ENCODE measurements around the gene TMEM135. TPM values are rescaled to one million over a fixed set of nuclear protein-coding genes. Genes with fewer than 3 reads are reported as not detected.

TMEM135 gene
- total RNA-seq, 1 donor from 2014 or later = 24.7 TPM

DNA sequence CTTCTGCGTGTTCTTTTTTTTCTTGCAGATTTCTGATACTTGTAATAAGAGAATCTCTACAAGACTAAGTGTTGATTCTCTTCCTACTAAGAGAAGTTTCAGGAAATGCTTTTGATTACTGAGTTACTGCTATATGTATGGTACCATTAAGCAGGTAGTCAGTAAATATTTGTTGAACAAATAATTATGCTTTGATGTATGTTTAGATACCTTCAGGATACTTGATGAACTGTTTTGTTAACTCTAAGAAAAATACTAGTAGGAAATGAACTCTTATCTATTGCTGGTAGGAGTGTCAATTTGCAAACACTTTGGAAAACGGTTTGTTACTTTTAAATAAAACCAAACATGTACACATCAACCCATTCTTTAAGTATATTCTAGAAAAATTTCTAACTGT, 90.6 kb downstream of the TMEM135 start:
- no peak for DNase-seq (ENCODE audit: extremely low spot score, unreplicated experiment)
- TF ChIP-seq, protein P1, sequence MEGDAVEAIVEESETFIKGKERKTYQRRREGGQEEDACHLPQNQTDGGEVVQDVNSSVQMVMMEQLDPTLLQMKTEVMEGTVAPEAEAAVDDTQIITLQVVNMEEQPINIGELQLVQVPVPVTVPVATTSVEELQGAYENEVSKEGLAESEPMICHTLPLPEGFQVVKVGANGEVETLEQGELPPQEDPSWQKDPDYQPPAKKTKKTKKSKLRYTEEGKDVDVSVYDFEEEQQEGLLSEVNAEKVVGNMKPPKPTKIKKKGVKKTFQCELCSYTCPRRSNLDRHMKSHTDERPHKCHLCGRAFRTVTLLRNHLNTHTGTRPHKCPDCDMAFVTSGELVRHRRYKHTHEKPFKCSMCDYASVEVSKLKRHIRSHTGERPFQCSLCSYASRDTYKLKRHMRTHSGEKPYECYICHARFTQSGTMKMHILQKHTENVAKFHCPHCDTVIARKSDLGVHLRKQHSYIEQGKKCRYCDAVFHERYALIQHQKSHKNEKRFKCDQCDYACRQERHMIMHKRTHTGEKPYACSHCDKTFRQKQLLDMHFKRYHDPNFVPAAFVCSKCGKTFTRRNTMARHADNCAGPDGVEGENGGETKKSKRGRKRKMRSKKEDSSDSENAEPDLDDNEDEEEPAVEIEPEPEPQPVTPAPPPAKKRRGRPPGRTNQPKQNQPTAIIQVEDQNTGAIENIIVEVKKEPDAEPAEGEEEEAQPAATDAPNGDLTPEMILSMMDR (IDR thresholded peaks at IDR 0.05) = no peak
- Mint-ChIP-seq H3K4me3 (ENCODE audit: unreplicated experiment) (no peak overlapping the region), H3K27me3 (ENCODE audit: unreplicated experiment) (no peaks in the 10 kb centered on the region), H3K4me1 (ENCODE audit: unreplicated experiment) (peaks cover 3% of the 10 kb centered on the region), H3K27ac (ENCODE audit: unreplicated experiment) (no peak overlapping the region), H3K36me3 (ENCODE audit: unreplicated experiment) (no peaks in the 10 kb centered on the region), H3K9me3 (ENCODE audit: unreplicated experiment) (no peaks in the 10 kb centered on the region)

DNA sequence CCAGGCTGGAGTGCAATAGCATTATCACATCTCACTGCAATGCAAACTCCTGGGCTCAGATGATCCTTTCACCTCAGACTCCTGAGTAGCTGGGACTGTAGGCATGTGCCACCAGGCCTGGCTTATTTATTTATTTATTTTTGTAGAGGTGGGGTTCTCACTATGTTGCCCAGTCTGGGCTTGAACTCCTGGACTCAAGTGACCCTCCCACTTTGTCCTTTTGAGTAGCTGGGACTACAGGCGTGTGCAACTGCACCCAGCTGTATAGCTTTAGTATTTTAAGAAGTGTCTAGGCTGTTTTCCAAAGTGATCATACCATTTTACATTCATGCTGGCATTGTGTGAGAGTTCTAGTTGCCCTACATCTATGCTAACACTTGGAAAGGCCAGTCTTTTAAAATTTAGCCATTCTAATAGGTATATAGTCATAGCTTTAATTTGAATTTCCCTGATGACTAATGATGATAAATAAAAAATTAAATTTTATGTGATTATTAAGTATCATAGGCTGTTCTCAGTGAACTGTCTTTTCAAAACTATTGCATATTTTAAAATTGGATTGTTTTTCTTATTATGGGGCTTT, 96.9 kb downstream of the TMEM135 start:
- TF ChIP-seq, protein P1 (IDR thresholded peaks at IDR 0.05) = no peak
- Mint-ChIP-seq H3K27ac (ENCODE audit: unreplicated experiment) (no peak overlapping the region), H3K4me3 (ENCODE audit: unreplicated experiment) (no peak overlapping the region), H3K9me3 (ENCODE audit: unreplicated experiment) (peaks cover 10% of the 10 kb centered on the region), H3K4me1 (ENCODE audit: unreplicated experiment) (peaks cover 2% of the 10 kb centered on the region), H3K36me3 (ENCODE audit: unreplicated experiment) (peaks cover 8% of the 10 kb centered on the region), H3K27me3 (ENCODE audit: unreplicated experiment) (no peaks in the 10 kb centered on the region)
- DNase-seq (ENCODE audit: extremely low spot score, unreplicated experiment) = no peak

DNA sequence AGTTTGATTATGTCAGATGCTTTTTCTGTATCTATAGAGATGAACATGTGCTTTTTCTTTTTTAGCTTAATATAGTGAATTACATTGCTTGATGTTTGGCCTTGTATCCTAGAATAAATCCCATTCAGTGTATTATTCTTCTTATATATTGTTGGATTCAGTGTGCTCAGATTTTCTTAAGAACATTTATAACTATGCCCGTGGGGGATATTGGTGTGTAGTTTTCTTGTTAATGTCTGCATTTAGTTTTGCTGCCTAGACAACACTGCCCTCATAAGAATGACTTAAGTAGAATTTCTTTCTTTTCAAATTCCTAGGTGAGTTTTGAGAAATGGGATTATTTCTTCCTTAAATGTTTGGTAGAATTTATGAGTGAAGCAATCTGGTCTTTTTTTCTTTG, 98.5 kb downstream of the TMEM135 start:
- peaks cover 2% of the 10 kb centered on the region for H3K4me1 Mint-ChIP-seq (ENCODE audit: unreplicated experiment)
- H3K36me3 Mint-ChIP-seq (ENCODE audit: unreplicated experiment) = peaks cover 14% of the 10 kb centered on the region
- no peak overlapping the region for H3K27ac Mint-ChIP-seq (ENCODE audit: unreplicated experiment)
- H3K4me3 Mint-ChIP-seq (ENCODE audit: unreplicated experiment) = no peak overlapping the region
- no peaks in the 10 kb centered on the region for H3K27me3 Mint-ChIP-seq (ENCODE audit: unreplicated experiment)
- TF ChIP-seq, protein P1 (IDR thresholded peaks at IDR 0.05) = no peak
- no peak for DNase-seq (ENCODE audit: extremely low spot score, unreplicated experiment)
- H3K9me3 Mint-ChIP-seq (ENCODE audit: unreplicated experiment) = peaks cover 16% of the 10 kb centered on the region

DNA sequence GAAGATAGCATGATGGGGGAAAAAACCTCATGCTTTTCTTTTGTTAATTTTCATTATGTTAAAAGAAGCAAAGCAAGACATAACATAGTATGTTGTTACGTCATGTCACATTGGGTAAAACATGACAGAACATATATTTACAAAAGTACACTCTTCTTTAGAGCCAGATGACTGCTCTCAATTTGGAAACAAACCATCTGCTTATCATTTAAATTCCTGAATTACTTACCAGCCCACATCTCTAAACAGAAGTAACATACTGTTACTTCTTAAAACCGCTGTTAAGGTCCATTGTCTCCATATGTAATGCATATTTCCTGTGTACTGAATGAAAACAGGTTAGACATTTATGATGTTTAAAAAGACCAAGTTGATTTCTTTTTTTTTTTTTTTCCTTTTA, 100.0 kb downstream of the TMEM135 start:
- Mint-ChIP-seq H3K36me3 (ENCODE audit: unreplicated experiment) (peaks cover 14% of the 10 kb centered on the region), H3K27ac (ENCODE audit: unreplicated experiment) (no peak overlapping the region), H3K4me3 (ENCODE audit: unreplicated experiment) (no peak overlapping the region), H3K27me3 (ENCODE audit: unreplicated experiment) (no peaks in the 10 kb centered on the region), H3K4me1 (ENCODE audit: unreplicated experiment) (peaks cover 5% of the 10 kb centered on the region), H3K9me3 (ENCODE audit: unreplicated experiment) (peaks cover 16% of the 10 kb centered on the region)
- TF ChIP-seq, protein P1 (IDR thresholded peaks at IDR 0.05) = no peak
- no peak for DNase-seq (ENCODE audit: extremely low spot score, unreplicated experiment)

DNA sequence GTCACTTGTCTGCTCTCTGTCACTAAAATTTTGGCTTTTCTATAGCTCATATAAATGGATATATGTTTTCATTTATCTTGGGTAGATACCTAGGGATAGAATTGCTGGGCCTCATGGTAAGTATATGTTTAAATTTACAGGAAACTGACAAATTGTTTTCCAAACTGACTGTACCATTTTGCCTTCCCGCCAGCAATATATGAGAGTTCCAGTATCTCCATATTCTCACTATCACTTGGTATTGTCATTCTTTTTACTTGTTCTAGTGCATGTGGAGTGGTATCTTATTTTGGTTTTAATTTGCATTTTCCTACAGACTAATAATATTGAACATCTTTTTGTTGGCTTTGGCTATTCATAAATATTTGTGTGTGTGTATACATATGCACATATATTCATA, 101.7 kb downstream of the TMEM135 start:
- no peak overlapping the region for H3K4me3 Mint-ChIP-seq (ENCODE audit: unreplicated experiment)
- no peak for DNase-seq (ENCODE audit: extremely low spot score, unreplicated experiment)
- H3K27me3 Mint-ChIP-seq (ENCODE audit: unreplicated experiment) = no peaks in the 10 kb centered on the region
- H3K27ac Mint-ChIP-seq (ENCODE audit: unreplicated experiment) = no peak overlapping the region
- peaks cover 14% of the 10 kb centered on the region for H3K36me3 Mint-ChIP-seq (ENCODE audit: unreplicated experiment)
- peaks cover 16% of the 10 kb centered on the region for H3K9me3 Mint-ChIP-seq (ENCODE audit: unreplicated experiment)
- TF ChIP-seq, protein P1 (IDR thresholded peaks at IDR 0.05) = no peak
- H3K4me1 Mint-ChIP-seq (ENCODE audit: unreplicated experiment) = peaks cover 16% of the 10 kb centered on the region

Measured in osteocyte (in vitro differentiated cells).